T-cell (primary cell): ENCODE data around the gene MED4. TPM values are rescaled to one million over a fixed set of nuclear protein-coding genes. Genes with fewer than 3 reads are reported as not detected.
A peak's percentile ranks its signal among the peaks of the same experiment; 100 is the strongest.

ENCODE experiments used
- ATAC-seq, 4 experiments: fragments of 200-7000 bp in 3 of 4; fragments of 150-1000 bp in 1 of 4; cut with Tn5 transposase; replicated peaks in 1 of 4; 1 replicate in 3 of 4; 2 replicates in 1 of 4; pipeline ENCODE4 v1.10.0; 2021; ENCODE audit warnings: moderate library complexity in 3 of 4, mild to moderate bottlenecking in 2 of 4, moderate number of reproducible peaks in 1 of 4
- CTCF ChIA-PET, 2 donors: fragments of 300-600 bp; sonication (Branson Sonifier 250); formaldehyde crosslinking; loops; one replicate each; lab custom pipeline; 2022; ENCODE audit warnings: antibody characterized with exemption in 2 of 2; lab: Charles Lee
- POLR2A ChIA-PET, 2 donors: fragments of 300-600 bp; sonication (Branson Sonifier 250); formaldehyde crosslinking; loops; one replicate each; lab custom pipeline; 2022; ENCODE audit warnings: antibody characterized with exemption in 2 of 2; lab: Charles Lee
- DNase-seq, 35 experiments: peaks; one replicate each; pipeline versions ENCODE4 v3.0.0 to v3.0.0-alpha.2; 2013 to 2023
- H3K27ac ChIP-seq: one replicate; pipeline ENCODE4 v1.5.1; 2013; ENCODE audit warnings: low read length
- H3K27me3 ChIP-seq, 2 experiments: replicated peaks in 1 of 2; 1 replicate in 1 of 2; 2 replicates in 1 of 2; pipeline versions ENCODE4 v1.6.1 to v1.7.0; 2013; ENCODE audit warnings: low read length in 1 of 2, mixed read lengths in 1 of 2; ENCODE audit not compliant: control insufficient read depth in 2 of 2, insufficient read depth in 2 of 2; ENCODE audit errors: extremely low read depth in 1 of 2
- H3K36me3 ChIP-seq, 2 donors: 1 replicate in 1 of 2; 2 replicates in 1 of 2; pipeline versions ENCODE4 v1.6.1 to v1.7.0; 2013; ENCODE audit warnings: low read length in 1 of 2; ENCODE audit not compliant: control insufficient read depth in 2 of 2, insufficient read depth in 1 of 2; ENCODE audit errors: extremely low read depth in 1 of 2
- H3K4me1 ChIP-seq, 2 experiments: 1 replicate in 1 of 2; 2 replicates in 1 of 2; pipeline versions ENCODE4 v1.6.1 to v1.7.0; 2013; ENCODE audit warnings: low read length in 2 of 2, mixed read lengths in 1 of 2; ENCODE audit not compliant: insufficient read depth in 2 of 2, control insufficient read depth in 1 of 2; ENCODE audit errors: extremely low read depth in 1 of 2
- H3K4me3 ChIP-seq, 2 donors: 1 replicate in 1 of 2; 2 replicates in 1 of 2; pipeline versions ENCODE4 v1.5.1 to v1.7.0; 2013; ENCODE audit warnings: mild to moderate bottlenecking in 2 of 2, low read length in 1 of 2, moderate library complexity in 1 of 2; ENCODE audit not compliant: control insufficient read depth in 1 of 2; ENCODE audit errors: extremely low read depth in 1 of 2
- H3K9me3 ChIP-seq: 2 replicates; pipeline ENCODE4 v1.7.0; 2013
- H3K27ac Mint-ChIP-seq, 2 donors: one replicate each; pipeline ENCODE4 v1.8.0; 2020 to 2021; ENCODE audit warnings: mild to moderate bottlenecking in 2 of 2, mixed read lengths in 2 of 2
- H3K27me3 Mint-ChIP-seq, 2 donors: one replicate each; pipeline ENCODE4 v1.8.0; 2021 to 2022; ENCODE audit warnings: mixed read lengths in 2 of 2
- H3K36me3 Mint-ChIP-seq: one replicate; pipeline ENCODE4 v1.8.0; 2021; ENCODE audit warnings: mixed read lengths
- H3K4me1 Mint-ChIP-seq, 3 donors: one replicate each; pipeline ENCODE4 v1.8.0; 2020 to 2022; ENCODE audit warnings: mixed read lengths in 3 of 3, mild to moderate bottlenecking in 1 of 3
- H3K4me3 Mint-ChIP-seq, 3 donors: one replicate each; pipeline ENCODE4 v1.8.0; 2020 to 2022; ENCODE audit warnings: mild to moderate bottlenecking in 3 of 3, mixed read lengths in 3 of 3, moderate library complexity in 3 of 3
- H3K9me3 Mint-ChIP-seq, 3 donors: one replicate each; pipeline ENCODE4 v1.8.0; 2020 to 2022; ENCODE audit warnings: mixed read lengths in 3 of 3
- WGBS: methylation state at CpG from one replicate; pipeline ENCODE4 v1.1.5; 2013; ENCODE audit warnings: missing lambda C conversion rate; ENCODE audit not compliant: insufficient coverage; 5-methylcytosine and 5-hydroxymethylcytosine counted together
- total RNA-seq, 35 experiments: library from RNA in 6 of 35; stranded (reverse) in 6 of 35; fragments of 120-200 nt in 1 of 35; gene quantifications; one replicate each; pipeline versions ENCODE4 v1.2.1 to v1.2.4 and lab custom pipeline; 2013 to 2026

MED4 gene
- total RNA-seq, 5 donors from 2014 or later (not counting 1 experiment from before 2014, with no cell fraction given), result 43.7 to 51.3 (median 45.7) TPM

DNA sequence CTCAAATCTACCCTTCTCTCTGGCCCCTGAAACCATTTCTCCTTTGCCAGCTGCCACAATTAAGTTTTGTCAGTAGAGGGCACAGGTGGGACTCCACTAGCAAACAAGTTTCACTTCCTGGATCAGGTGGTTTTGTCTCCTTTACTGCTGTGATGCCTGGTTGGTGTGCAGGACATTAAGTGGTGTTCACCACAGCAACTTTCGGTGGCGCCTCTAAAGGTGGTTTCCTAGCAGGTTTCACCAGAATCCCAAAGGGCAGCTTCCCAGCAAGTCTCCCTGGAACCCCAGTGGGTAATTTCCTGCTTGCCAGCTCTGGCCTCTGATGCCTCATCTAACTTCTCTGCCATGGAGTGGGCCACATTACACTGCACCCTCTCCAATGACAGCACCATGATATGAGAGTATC is 16.6 kb downstream of the MED4 start:
- peak overlapping the region in 1 of 2 donors; percentile 44 for H3K27ac Mint-ChIP-seq

GRCh38 chr13:48074006-48074405 is 20.9 kb downstream of the MED4 start:
- H3K9me3 ChIP-seq, result peaks cover 4% of the 10 kb centered on the region
- peaks cover 0 to 2% of the 10 kb centered on the region in 2 experiments for H3K4me1 ChIP-seq
- H3K4me3 ChIP-seq, result no peak overlapping the region
- POLR2A ChIA-PET, result no interaction called here
- no peak overlapping the region for H3K27ac ChIP-seq
- Mint-ChIP-seq H3K36me3 (peaks cover 79% of the 10 kb centered on the region), H3K9me3 (peaks cover 0 to 4% (median 4%) of the 10 kb centered on the region in 3 donors), H3K4me1 (peaks cover 0 to 2% (median 0%) of the 10 kb centered on the region in 3 donors), H3K27me3 (no peaks in the 10 kb centered on the region), H3K4me3 (no peak overlapping the region), H3K27ac (no peak overlapping the region)
- 100% methylated on average over 1 of the region's 2 CpGs for WGBS
- H3K27me3 ChIP-seq, result no peaks in the 10 kb centered on the region
- peaks cover 17 to 71% of the 10 kb centered on the region in 2 donors for H3K36me3 ChIP-seq
- ATAC-seq (no peak), DNase-seq (no peak)
- CTCF ChIA-PET, result interaction anchor here in 1 of 2 donors (0.6 kb wide), 1 partner anchor 861 kb away, joined by 4 read pairs; no protein-coding TSS in a partner anchor

More for the DNA sequence above, 16.6 kb downstream of the MED4 start:
- H3K9me3 Mint-ChIP-seq, result no peaks in the 10 kb centered on the region
- H3K27ac ChIP-seq, result no peak overlapping the region
- ChIA-PET POLR2A (no interaction called here), CTCF (interaction anchor here (0.6 to 1.3 kb wide), 3 partner anchors 17 to 691 kb away, joined by 3 to 6 read pairs (median 6); partner anchors contain the start of gene MED4 (in 1 of the 2))
- H3K36me3 Mint-ChIP-seq, result peaks cover 62% of the 10 kb centered on the region
- H3K27me3 ChIP-seq, result no peaks in the 10 kb centered on the region
- no peak overlapping the region for H3K4me3 ChIP-seq
- no peaks in the 10 kb centered on the region for H3K27me3 Mint-ChIP-seq
- H3K9me3 ChIP-seq, result no peaks in the 10 kb centered on the region
- peaks cover 0 to 2% of the 10 kb centered on the region in 2 experiments for H3K4me1 ChIP-seq
- peaks cover 0 to 2% (median 0%) of the 10 kb centered on the region in 3 donors for H3K4me1 Mint-ChIP-seq
- ATAC-seq (peak; percentile 52 to 67 (median 54)), DNase-seq (peak in 6 of 35 experiments; percentile 1 to 42 (median 5))
- H3K4me3 Mint-ChIP-seq, result no peak overlapping the region
- WGBS, result 35% methylated on average over 2 of the region's 2 CpGs
- peaks cover 14 to 74% of the 10 kb centered on the region in 2 donors for H3K36me3 ChIP-seq

DNA sequence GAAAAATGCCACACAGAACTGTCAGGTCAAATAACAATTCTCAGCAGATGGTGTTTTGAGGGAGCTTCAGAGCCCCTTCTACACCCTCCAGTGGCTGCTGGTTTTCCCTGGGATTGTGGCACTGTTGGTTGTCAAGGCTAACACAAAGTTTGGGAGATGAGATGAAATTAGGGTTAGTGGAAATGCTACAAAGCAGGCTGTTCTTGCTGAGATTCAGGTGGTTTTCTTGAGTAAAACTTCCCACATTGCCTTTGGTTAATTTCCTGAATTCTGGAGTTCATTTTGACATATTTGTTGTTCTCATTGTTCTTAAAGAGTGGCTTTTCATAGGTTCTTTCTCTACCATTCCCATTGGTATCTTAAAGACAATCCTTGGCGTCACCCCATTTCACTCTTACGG is 22.1 kb downstream of the MED4 start:
- ATAC-seq (no peak), DNase-seq (no peak)
- Histone ChIP-seq H3K36me3 (peaks cover 11 to 64% of the 10 kb centered on the region in 2 donors), H3K4me1 (no peaks in the 10 kb centered on the region), H3K9me3 (peaks cover 14% of the 10 kb centered on the region), H3K27ac (no peak overlapping the region), H3K4me3 (peak overlapping the region in 1 of 2 donors; percentile 5), H3K27me3 (no peaks in the 10 kb centered on the region)
- 100% methylated on average over 1 of the region's 2 CpGs for WGBS
- Mint-ChIP-seq H3K4me1 (no peaks in the 10 kb centered on the region), H3K27me3 (no peaks in the 10 kb centered on the region), H3K9me3 (peaks cover 0 to 8% (median 4%) of the 10 kb centered on the region in 3 donors), H3K36me3 (peaks cover 80% of the 10 kb centered on the region), H3K4me3 (no peak overlapping the region), H3K27ac (no peak overlapping the region)
- CTCF ChIA-PET, result interaction anchor here in 1 of 2 donors (0.9 kb wide), 1 partner anchor 17 kb away, joined by 3 read pairs; no protein-coding TSS in a partner anchor
- POLR2A ChIA-PET, result no interaction called here

- Mint-ChIP-seq H3K9me3 (peaks cover 0 to 8% (median 4%) of the 10 kb centered on the region in 3 donors), H3K27ac (no peak overlapping the region)
Measured at GRCh38 chr13:48072304-48072703, 22.6 kb downstream of the MED4 start.

GRCh38 chr13:48070942-48071341 is 24.0 kb downstream of the MED4 start:
- ChIA-PET CTCF (interaction anchor here in 1 of 2 donors (0.9 kb wide), 1 partner anchor 8 kb away, joined by 3 read pairs; no protein-coding TSS in a partner anchor), POLR2A (no interaction called here)
- peaks cover 18 to 69% of the 10 kb centered on the region in 2 donors for H3K36me3 ChIP-seq

More at GRCh38 chr13:48072304-48072703, 22.6 kb downstream of the MED4 start:
- H3K4me1 Mint-ChIP-seq, result peaks cover 0 to 2% (median 0%) of the 10 kb centered on the region in 3 donors
- DNase-seq (no peak), ATAC-seq (no peak)
- H3K27me3 ChIP-seq, result no peaks in the 10 kb centered on the region
- H3K4me3 ChIP-seq, result peak overlapping the region in 1 of 2 donors; percentile 5
- no peak overlapping the region for H3K4me3 Mint-ChIP-seq
- no peaks in the 10 kb centered on the region for H3K27me3 Mint-ChIP-seq
- peaks cover 14% of the 10 kb centered on the region for H3K9me3 ChIP-seq
- CTCF ChIA-PET, result no interaction called here
- peaks cover 11 to 66% of the 10 kb centered on the region in 2 donors for H3K36me3 ChIP-seq
- WGBS, result 100% methylated on average over 3 of the region's 3 CpGs
- H3K27ac ChIP-seq, result no peak overlapping the region
- peaks cover 84% of the 10 kb centered on the region for H3K36me3 Mint-ChIP-seq
- no peaks in the 10 kb centered on the region for H3K4me1 ChIP-seq
- POLR2A ChIA-PET, result no interaction called here

GRCh38 chr13:48069573-48069972 is 25.3 kb downstream of the MED4 start:
- Histone ChIP-seq H3K27ac (no peak overlapping the region), H3K36me3 (peaks cover 20 to 63% of the 10 kb centered on the region in 2 donors), H3K4me3 (no peak overlapping the region), H3K9me3 (peaks cover 14% of the 10 kb centered on the region), H3K4me1 (no peaks in the 10 kb centered on the region), H3K27me3 (no peaks in the 10 kb centered on the region)
- ATAC-seq (no peak), DNase-seq (no peak)
- no peak overlapping the region for H3K4me3 Mint-ChIP-seq
- no peak overlapping the region for H3K27ac Mint-ChIP-seq
- peaks cover 0 to 8% (median 4%) of the 10 kb centered on the region in 3 donors for H3K9me3 Mint-ChIP-seq
- peaks cover 79% of the 10 kb centered on the region for H3K36me3 Mint-ChIP-seq
- 100% methylated on average over 1 of the region's 1 CpG for WGBS
- ChIA-PET POLR2A (no interaction called here), CTCF (interaction anchor here (0.7 to 1.3 kb wide), 2 partner anchors 31 to 196 kb away, joined by 3 read pairs; no protein-coding TSS in a partner anchor)
- peaks cover 0 to 12% (median 3%) of the 10 kb centered on the region in 3 donors for H3K4me1 Mint-ChIP-seq
- no peaks in the 10 kb centered on the region for H3K27me3 Mint-ChIP-seq

More at GRCh38 chr13:48070942-48071341, 24.0 kb downstream of the MED4 start:
- H3K27ac ChIP-seq, result no peak overlapping the region
- Mint-ChIP-seq H3K4me1 (peaks cover 0 to 12% (median 3%) of the 10 kb centered on the region in 3 donors), H3K4me3 (no peak overlapping the region), H3K9me3 (peaks cover 0 to 8% (median 4%) of the 10 kb centered on the region in 3 donors), H3K36me3 (peaks cover 87% of the 10 kb centered on the region), H3K27ac (no peak overlapping the region), H3K27me3 (no peaks in the 10 kb centered on the region)
- DNase-seq (no peak), ATAC-seq (no peak)
- peaks cover 14% of the 10 kb centered on the region for H3K9me3 ChIP-seq
- no peaks in the 10 kb centered on the region for H3K27me3 ChIP-seq
- no peaks in the 10 kb centered on the region for H3K4me1 ChIP-seq
- no CpG with 5 or more reads among the region's 5 CpGs for WGBS
- no peak overlapping the region for H3K4me3 ChIP-seq
